ENCODE data around the gene PLD2. TPM values are rescaled to one million over a fixed set of nuclear protein-coding genes. Genes with fewer than 3 reads are reported as not detected.

Gene PLD2
- total and polyA plus RNA-seq, 3 donors from 2014 or later, result 11.0 to 31.2 (median 17.5) TPM

GRCh38 chr17:4808378-4808767, 1.4 kb downstream of the PLD2 start:
- peak; percentile 61 for DNase-seq
- Histone ChIP-seq H3K4me3 (no peak overlapping the region), H3K36me3 (ENCODE audit: low read depth, missing control alignments) (no peaks in the 10 kb centered on the region), H3K4me1 (peaks cover 7% of the 10 kb centered on the region), H3K9me3 (no peaks in the 10 kb centered on the region), H3K27ac (no peak overlapping the region), H3K27me3 (no peaks in the 10 kb centered on the region)
- intact Hi-C loops (cut with DNase I; ENCODE audit: low total_unique reads), result no loop called here
- TF ChIP-seq CTCF (IDR thresholded peaks at IDR 0.05), result no peak
- TF ChIP-seq POLR2A (IDR thresholded peaks at IDR 0.05), result no peak
- WGBS, 2 donors, result 45 to 62% methylated on average over 6 of the region's 6 CpGs

- WGBS, 2 donors, result 76% methylated on average over 13 of the region's 13 CpGs
- Histone ChIP-seq H3K9me3 (no peaks in the 10 kb centered on the region), H3K27me3 (no peaks in the 10 kb centered on the region), H3K4me1 (peaks cover 7% of the 10 kb centered on the region), H3K27ac (no peak overlapping the region), H3K4me3 (no peak overlapping the region), H3K36me3 (ENCODE audit: low read depth, missing control alignments) (no peaks in the 10 kb centered on the region)
- DNase-seq, result no peak
- intact Hi-C loops (cut with DNase I; ENCODE audit: low total_unique reads), result no loop called here
- TF ChIP-seq POLR2A (IDR thresholded peaks at IDR 0.05) (no peak), CTCF (IDR thresholded peaks at IDR 0.05) (no peak)
These were observed 3.8 kb downstream of the PLD2 start for GRCh38 chr17:4810696-4811290.

DNA sequence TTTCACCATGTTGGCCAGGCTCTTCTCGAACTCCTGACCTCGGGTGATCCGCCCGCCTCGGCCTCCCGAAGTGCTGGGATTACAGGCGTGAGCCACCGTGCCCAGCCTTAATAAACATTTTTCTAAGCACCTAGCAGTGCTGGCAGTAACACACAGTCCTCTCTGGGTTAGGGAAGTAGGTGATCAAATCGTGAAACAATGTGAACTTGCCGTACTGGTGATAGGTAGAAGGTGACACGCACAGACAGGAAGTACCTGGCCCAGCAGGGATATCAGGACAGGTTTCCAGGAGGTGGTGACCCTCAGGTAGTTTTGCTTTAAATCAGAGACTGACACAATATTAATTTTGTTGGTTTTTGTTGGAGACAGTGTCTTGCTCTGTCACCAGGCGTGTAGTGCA, 4.5 kb downstream of the PLD2 start:
- Histone ChIP-seq H3K27ac (no peak overlapping the region), H3K36me3 (ENCODE audit: low read depth, missing control alignments) (no peaks in the 10 kb centered on the region), H3K4me1 (peaks cover 7% of the 10 kb centered on the region), H3K9me3 (no peaks in the 10 kb centered on the region), H3K4me3 (no peak overlapping the region), H3K27me3 (no peaks in the 10 kb centered on the region)
- intact Hi-C loops (cut with DNase I; ENCODE audit: low total_unique reads), result no loop called here
- TF ChIP-seq POLR2A (IDR thresholded peaks at IDR 0.05) (no peak), CTCF (IDR thresholded peaks at IDR 0.05) (no peak)
- no peak for DNase-seq
- WGBS, 2 donors, result 92 to 94% methylated on average over 12 of the region's 12 CpGs

DNA sequence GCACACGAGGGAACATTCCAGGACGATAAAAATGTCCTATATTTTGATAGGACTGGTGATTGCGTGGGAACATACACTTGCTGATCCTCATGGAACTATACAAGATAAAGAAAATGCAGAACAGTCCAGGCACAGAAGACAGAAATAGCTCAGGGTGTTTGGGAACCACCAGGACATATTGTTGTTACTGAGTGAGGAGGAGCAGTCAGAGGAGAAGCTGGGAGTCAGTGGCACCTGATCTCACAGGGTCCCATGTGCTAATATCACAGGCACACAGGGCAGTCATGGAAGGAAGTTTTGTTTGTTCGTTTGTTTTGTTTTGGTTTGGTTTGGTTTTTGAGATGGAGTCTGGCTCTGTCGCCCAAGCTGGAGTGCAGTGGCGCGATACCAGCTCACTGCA, 5.7 kb downstream of the PLD2 start:
- no peaks in the 10 kb centered on the region for H3K36me3 ChIP-seq (ENCODE audit: low read depth, missing control alignments)
- peaks cover 4% of the 10 kb centered on the region for H3K4me1 ChIP-seq
- intact Hi-C loops (cut with DNase I; ENCODE audit: low total_unique reads), result no loop called here
- 83 to 86% methylated on average over 7 of the region's 7 CpGs for WGBS, 2 donors
- H3K9me3 ChIP-seq, result no peaks in the 10 kb centered on the region
- no peak overlapping the region for H3K4me3 ChIP-seq
- no peaks in the 10 kb centered on the region for H3K27me3 ChIP-seq
- DNase-seq, result no peak
- H3K27ac ChIP-seq, result no peak overlapping the region
- TF ChIP-seq CTCF (IDR thresholded peaks at IDR 0.05) (no peak), POLR2A (IDR thresholded peaks at IDR 0.05) (no peak)

- H3K27me3 ChIP-seq, result no peaks in the 10 kb centered on the region
- no peaks in the 10 kb centered on the region for H3K9me3 ChIP-seq
- WGBS, 2 donors, result 87% methylated on average over 7 of the region's 7 CpGs
- TF ChIP-seq CTCF (IDR thresholded peaks at IDR 0.05) (peak in 2 of 3 experiments; percentile 13 to 26), POLR2A (IDR thresholded peaks at IDR 0.05) (no peak)
- DNase-seq, result no peak
- intact Hi-C loops (cut with DNase I; ENCODE audit: low total_unique reads), result no loop called here
- H3K4me1 ChIP-seq, result no peaks in the 10 kb centered on the region
- H3K36me3 ChIP-seq (ENCODE audit: low read depth, missing control alignments), result no peaks in the 10 kb centered on the region
- no peak overlapping the region for H3K4me3 ChIP-seq
- no peak overlapping the region for H3K27ac ChIP-seq
These were observed 8.2 kb downstream of the PLD2 start for GRCh38 chr17:4815043-4815675.
